GM21423 (cell line): ENCODE measurements around the gene THBS1.

Experiments used
- ATAC-seq: cut with Tn5 transposase; IDR thresholded peaks from one replicate; pipeline ENCODE4 v1.9.1; 2021; ENCODE audit warnings: mild to moderate bottlenecking, moderate library complexity; ENCODE audit not compliant: unreplicated experiment

THBS1 gene

GRCh38 chr15:39573287-39573686, 7.6 kb upstream of the THBS1 start:
- no peak for ATAC-seq

GRCh38 chr15:39573844-39574243, 7.0 kb upstream of the THBS1 start:
- no peak for ATAC-seq

- no peak for ATAC-seq
Observed at GRCh38 chr15:39574427-39574826, 6.5 kb upstream of the THBS1 start.

GRCh38 chr15:39575180-39575579, 5.7 kb upstream of the THBS1 start:
- no peak for ATAC-seq

GRCh38 chr15:39578851-39579486, 1.9 kb upstream of the THBS1 start:
- no peak for ATAC-seq

- no peak for ATAC-seq
Observed at GRCh38 chr15:39579487-39580116, 1.3 kb upstream of the THBS1 start.

GRCh38 chr15:39580117-39580484, 778 bp upstream of the THBS1 start:
- peak; percentile 92 for ATAC-seq

- ATAC-seq: no peak
Observed at GRCh38 chr15:39581242-39581792, 438 bp downstream of the THBS1 start.

- no peak for ATAC-seq
Observed at GRCh38 chr15:39581793-39582285, 960 bp downstream of the THBS1 start.

- ATAC-seq: no peak
Observed at GRCh38 chr15:39582286-39582976, 1.6 kb downstream of the THBS1 start.

- no peak for ATAC-seq
Observed at GRCh38 chr15:39582977-39583595, 2.2 kb downstream of the THBS1 start.

GRCh38 chr15:39583596-39584265, 2.9 kb downstream of the THBS1 start:
- ATAC-seq: no peak

- no peak for ATAC-seq
Observed at GRCh38 chr15:39584266-39584659, 3.4 kb downstream of the THBS1 start.

GRCh38 chr15:39584662-39585388, 3.9 kb downstream of the THBS1 start:
- no peak for ATAC-seq

GRCh38 chr15:39585389-39585841, 4.5 kb downstream of the THBS1 start:
- no peak for ATAC-seq

GRCh38 chr15:39585871-39586301, 5.0 kb downstream of the THBS1 start:
- ATAC-seq: no peak

GRCh38 chr15:39586387-39587095, 5.7 kb downstream of the THBS1 start:
- no peak for ATAC-seq

- no peak for ATAC-seq
Observed at GRCh38 chr15:39587096-39587721, 6.3 kb downstream of the THBS1 start.
